NCI-H2029 (cell line): ENCODE measurements around the gene CLBA1.

ENCODE experiments used
- DNase-seq: peaks from one replicate; lab custom pipeline; 2025; lab: John Stamatoyannopoulos, UW

The CLBA1 gene

DNA sequence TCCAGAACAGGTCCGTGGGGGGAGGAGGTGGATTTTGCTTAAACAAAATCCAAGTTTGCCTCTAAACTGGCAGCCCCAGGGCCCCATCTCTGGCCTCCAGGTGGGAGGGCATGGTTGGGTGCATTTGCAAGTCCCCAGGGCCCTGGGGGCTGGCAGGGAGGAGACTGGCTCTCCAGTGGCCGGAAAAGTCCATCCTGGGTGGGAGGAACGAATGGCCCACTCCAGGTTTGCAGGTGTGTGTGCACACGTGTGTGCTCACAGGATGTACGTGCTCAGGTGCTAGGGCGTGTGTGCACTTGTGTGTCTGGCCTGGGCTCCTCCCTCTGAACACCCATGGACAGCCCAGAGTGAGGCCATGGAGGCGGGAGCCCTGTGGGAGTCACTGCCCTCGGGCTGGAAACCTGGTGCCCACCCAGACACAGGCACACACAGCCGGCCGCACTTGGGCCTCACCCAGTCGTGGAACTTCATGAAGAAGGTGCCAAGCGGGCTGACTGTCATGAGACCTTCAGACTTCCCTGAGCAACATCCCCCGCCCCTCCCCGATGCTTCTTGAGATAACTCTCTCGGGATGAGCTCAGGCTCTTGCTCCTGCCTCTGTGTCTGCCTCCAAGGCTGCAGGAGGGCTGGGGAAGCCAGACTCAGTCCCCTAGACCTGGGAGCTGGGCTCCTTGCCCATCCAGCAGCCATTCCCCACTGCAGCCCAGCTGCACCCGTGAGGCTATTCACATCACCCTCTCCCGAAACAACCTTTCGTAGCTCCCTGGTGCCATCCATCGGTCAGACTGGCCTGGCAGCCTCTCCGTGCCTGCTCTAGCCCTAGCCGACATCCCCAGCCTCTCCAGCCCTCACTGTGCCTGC lies 16.8 kb upstream of the CLBA1 start:
- no peak for DNase-seq

DNA sequence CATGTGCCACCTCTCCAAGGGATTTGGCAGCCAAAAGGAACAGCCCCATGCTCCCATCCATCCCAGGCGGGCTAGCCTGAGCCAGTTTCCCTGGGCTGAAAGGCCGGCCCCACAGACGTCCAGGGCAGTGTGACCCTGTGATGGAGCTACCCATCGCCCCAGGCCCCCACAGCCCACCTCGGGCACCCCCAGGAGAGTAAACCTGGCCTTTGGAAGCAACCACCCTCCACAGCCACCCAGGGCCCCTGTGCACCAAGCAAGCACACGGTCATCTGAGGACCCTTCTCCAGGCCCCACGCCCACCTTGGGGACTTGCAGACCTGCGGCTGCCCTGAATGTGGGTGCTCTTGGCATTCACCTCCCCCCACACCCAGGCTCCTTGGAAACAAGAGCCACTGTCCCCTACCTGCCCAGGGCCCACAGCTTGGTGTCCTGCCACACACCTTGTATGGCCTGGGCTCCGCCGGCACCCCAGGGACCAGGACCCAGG lies 15.8 kb upstream of the CLBA1 start:
- DNase-seq, result no peak

- DNase-seq, result no peak
Measured at GRCh38 chr14:104970231-104971068, 15.1 kb upstream of the CLBA1 start.

GRCh38 chr14:104971447-104972240 lies 13.9 kb upstream of the CLBA1 start:
- no peak for DNase-seq

DNA sequence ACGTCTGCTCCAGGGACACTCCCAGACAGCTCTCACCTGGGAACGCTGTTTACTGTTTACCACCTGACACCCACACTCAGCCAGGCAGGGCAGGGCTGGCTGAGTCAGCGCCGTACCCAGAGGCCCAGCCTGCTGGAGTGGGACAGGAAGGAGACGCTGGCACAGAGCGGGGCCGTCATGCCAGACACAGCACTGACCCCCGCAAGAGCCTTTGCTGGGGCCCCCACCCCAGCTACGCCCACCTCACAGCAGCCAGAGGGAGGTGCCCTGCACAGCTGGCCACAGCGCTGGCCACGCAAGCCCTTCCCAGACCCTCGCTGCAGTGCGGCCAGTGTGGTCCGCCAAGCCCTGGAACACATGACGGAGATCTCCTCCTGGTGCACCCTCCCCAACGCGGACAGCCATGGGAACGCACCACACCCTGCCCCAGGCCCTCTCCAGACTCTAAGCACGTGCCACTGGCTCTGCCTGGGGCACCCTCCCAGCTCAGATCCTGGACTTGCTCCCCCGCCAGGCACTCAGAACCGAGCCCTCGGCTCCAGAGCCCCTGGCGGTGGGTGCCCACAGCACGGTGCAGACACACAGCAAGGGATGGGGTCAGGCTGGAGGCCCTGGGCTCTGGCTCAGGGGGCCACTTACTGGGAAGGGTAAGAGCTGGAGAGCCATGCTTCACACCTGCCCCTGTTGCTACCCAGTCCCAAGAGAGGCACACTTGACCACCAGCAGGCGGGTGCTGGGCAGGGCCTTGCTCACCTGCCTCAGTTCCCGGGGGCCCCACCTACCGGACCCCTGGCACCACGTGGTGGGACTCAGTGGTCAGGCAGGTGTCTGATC lies 13.1 kb upstream of the CLBA1 start:
- DNase-seq, result peak; percentile 31

GRCh38 chr14:104973135-104973384 lies 12.5 kb upstream of the CLBA1 start:
- no peak for DNase-seq

DNA sequence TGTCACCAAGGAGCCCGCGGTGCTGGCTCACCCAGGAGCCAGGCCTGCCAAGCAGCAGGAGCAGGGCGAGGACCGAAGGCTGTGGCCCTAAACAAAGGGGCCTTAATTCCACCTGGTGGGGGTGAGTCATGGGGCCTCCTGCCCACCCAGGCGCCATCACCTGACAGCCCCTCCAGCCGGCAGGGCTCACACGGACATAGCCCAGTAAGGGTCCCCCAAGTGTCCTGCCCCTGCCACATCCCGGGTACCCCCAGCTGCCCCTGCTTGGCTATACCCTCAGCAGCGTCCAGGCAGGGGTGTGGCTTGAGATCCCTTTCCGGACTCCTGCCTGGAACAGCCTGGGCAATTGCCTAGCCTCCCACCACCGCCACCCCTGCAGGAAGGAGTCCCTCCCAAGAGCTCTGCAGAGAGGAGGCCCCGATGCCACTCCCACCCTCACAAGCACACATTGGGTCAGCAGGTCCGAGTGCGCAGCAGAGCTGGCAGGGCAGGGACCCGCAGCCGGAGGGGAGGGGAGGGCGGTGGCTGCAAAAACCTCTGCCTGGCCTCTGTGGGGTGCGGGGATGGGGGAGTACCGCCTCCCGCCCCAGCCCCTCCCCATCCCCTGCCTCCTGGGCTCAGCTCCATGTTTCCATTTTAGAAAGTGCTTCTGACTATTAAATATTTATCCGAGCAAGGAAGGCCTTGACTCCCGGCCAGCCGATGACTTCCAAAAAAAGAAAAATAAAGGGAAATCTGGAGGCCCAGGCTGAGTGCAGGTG lies 12.0 kb upstream of the CLBA1 start:
- DNase-seq, result no peak

DNA sequence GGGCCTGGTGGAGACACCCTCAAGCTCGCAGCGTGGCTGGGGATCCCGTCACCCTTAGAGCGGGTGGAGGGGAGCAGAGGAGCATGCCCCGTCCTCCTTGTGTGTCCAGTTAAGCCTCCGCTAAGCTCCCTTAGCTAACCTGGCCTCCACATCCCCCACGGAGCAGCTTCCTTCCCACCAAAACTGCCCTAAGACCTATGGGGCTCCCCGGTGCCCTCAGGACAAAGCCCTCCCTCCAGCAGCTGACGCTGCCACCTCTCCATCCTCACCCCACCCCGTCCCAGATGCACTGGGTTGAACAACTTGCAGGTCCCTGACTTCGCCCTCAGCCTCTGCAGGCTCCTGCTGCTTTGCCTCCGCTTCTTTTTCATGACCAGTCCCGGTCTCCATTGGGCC lies 11.4 kb upstream of the CLBA1 start:
- DNase-seq, result no peak

GRCh38 chr14:104974665-104975390 lies 10.8 kb upstream of the CLBA1 start:
- no peak for DNase-seq

- DNase-seq, result no peak
Measured at GRCh38 chr14:104975481-104976197, 9.9 kb upstream of the CLBA1 start.

DNA sequence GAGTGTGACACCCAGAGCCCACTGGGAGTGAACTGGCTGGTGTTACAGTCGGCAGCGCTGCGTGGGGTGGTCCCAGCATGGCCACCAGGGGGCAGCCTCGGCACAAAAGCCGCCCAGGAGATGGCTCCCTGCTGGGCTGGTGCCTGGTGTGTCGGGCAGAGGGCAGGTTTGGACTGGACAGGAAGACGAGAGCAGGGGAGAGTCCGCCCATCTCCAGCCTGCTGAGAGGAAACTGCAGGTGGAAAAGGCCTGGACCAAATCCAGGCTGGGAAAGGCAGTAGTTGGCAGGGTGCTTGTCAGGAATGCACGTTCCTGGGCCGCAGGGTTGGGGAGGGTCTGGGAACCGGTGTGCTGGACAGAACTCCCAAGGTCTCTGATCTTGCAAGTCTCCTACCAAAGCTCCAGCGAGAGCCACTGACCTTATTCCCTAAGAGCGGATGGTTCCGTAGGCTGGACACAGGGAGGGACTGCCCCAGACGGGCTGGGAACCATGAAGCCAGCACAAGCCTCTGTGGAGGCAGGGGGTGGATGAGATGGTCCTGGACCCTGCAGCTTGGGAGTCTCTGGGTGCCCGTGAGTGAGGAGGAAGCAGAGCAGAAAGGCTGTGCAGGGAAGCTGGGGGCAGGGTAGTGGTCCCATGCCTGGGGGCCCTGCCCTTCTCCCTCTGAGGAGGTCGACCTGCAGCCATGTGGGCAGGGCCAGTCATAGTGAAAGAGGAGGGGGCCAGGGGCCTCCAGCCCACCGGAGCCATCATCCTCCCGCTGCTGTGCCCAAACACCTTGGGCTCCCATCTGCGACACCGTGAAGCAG lies 9.2 kb upstream of the CLBA1 start:
- peak; percentile 64 for DNase-seq

- no peak for DNase-seq
Measured at GRCh38 chr14:104977008-104977680, 8.4 kb upstream of the CLBA1 start.

GRCh38 chr14:104977681-104978653 lies 7.6 kb upstream of the CLBA1 start, which contains the start of gene AHNAK2:
AHNAK2 (minus strand) TSS chr14:104978374; CDS start chr14:104978237, 137 bp downstream.
- DNase-seq, result no peak

DNA sequence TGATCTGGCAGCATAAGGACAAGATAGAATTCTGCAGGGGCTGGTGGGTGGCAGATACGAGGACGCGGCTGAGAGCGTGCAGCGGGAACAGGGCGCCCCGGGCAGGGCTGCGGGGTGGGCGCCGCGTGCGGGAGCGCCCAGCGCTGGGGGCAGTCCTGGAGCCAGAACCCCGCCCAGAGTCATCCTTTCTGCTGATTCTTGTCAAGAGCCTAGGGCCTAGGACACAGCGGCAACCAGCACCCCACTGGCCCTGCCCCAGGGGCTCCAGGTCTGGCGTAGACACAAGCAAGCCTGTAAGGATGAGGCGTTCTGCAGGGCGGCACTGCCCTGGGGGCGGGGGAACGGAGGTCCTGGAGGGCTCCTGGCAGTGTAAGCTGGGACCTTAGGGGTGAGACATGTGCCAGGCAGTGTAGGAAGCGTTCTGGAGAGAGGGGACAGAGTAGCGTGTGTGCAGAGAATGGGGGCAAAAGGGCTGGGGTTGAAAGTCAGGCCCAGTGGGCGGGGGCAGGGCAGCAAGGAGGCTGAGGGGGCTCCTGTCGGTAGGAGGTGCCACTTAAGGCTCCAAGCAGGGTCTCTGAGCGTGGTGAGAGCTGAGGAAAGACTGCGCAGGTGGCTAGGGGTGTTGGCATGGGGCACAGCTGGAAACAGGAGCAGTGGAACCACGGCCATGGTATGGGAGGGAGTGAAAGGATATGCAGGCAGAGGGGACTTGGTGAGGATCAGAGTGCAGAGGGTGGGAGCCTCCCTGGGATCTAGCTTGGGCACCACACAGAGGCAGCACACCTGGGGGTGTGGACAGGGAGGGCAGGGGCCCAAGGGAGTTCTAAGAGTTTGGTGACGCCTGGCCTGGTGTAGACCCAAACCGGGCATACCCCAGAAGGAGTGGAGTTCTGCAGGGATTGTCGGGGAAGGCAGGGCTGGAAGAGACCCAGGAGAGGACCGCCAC lies 6.6 kb upstream of the CLBA1 start:
- DNase-seq, result no peak
